ENCODE data around the gene HOXA3.

The HOXA3 gene

GRCh38 chr7:27182285-27182841 lies 30.0 kb upstream of the HOXA3 start:
- no peak for TF ChIP-seq CTCF (conservative IDR thresholded peaks at IDR 0.05)

GRCh38 chr7:27181795-27182275 lies 29.5 kb upstream of the HOXA3 start:
- no peak for TF ChIP-seq CTCF (conservative IDR thresholded peaks at IDR 0.05)
- peak overlapping the region; percentile 99; the same call in 1 of the 2 replicates for H3K27ac ChIP-seq

More at GRCh38 chr7:27182285-27182841, 30.0 kb upstream of the HOXA3 start:
- peak overlapping the region; percentile 98; the same call in 1 of the 2 replicates for H3K27ac ChIP-seq

- no peak for TF ChIP-seq CTCF (conservative IDR thresholded peaks at IDR 0.05)
- peak overlapping the region; percentile 99 for H3K27ac ChIP-seq
These were observed 28.3 kb upstream of the HOXA3 start for GRCh38 chr7:27180431-27181420.

GRCh38 chr7:27179503-27180430 lies 27.4 kb upstream of the HOXA3 start:
- H3K27ac ChIP-seq, result peak overlapping the region; percentile 99
- peak; percentile 92 for TF ChIP-seq CTCF (conservative IDR thresholded peaks at IDR 0.05)

GRCh38 chr7:27179030-27179429 lies 26.6 kb upstream of the HOXA3 start:
- peak overlapping the region; percentile 99 for H3K27ac ChIP-seq
- TF ChIP-seq CTCF (conservative IDR thresholded peaks at IDR 0.05), result no peak

- H3K27ac ChIP-seq, result peak overlapping the region; percentile 99
- TF ChIP-seq CTCF (conservative IDR thresholded peaks at IDR 0.05), result no peak
These were observed 26.0 kb upstream of the HOXA3 start for GRCh38 chr7:27178366-27178765.
